ENCODE results near the gene DCLK2. TPM values are rescaled to one million over a fixed set of nuclear protein-coding genes. Genes with fewer than 3 reads are reported as not detected.

DCLK2 gene
- total and polyA plus RNA-seq, 2 donors (not counting 1 experiment from before 2014, with no cell fraction given) = 0.91 to 3.3 TPM

GRCh38 chr4:150232029-150232428 lies 153.8 kb downstream of the DCLK2 start:
- Histone ChIP-seq H3K27ac (ENCODE audit: low read length in 2 of 2) (no peak overlapping the region), H3K79me2 (ENCODE audit: control insufficient read depth, insufficient read depth, low read length) (no peaks in the 10 kb centered on the region), H3K36me3 (replicated peaks in 1 of 2; ENCODE audit: control extremely low read depth in 1 of 2, control insufficient read depth in 1 of 2, extremely low read depth in 1 of 2, insufficient read depth in 2 of 2, low read length in 1 of 2) (no peaks in the 10 kb centered on the region), H3K9me3 (ENCODE audit: control extremely low read depth in 1 of 3, control insufficient read depth in 2 of 3, insufficient read depth in 1 of 3, low read length in 2 of 3) (no peaks in the 10 kb centered on the region), H3K27me3 (replicated peaks in 1 of 4; ENCODE audit: control extremely low read depth in 1 of 4, control insufficient read depth in 3 of 4, insufficient read depth in 4 of 4, low read length in 3 of 4) (no peaks in the 10 kb centered on the region), H3K9ac (ENCODE audit: low read length) (no peak overlapping the region), H2AFZ (ENCODE audit: insufficient read depth, low read depth, low read length, poor library complexity, severe bottlenecking) (no peak overlapping the region), H3K4me2 (replicated peaks; ENCODE audit: low read depth, low read length, poor library complexity, severe bottlenecking) (no peak overlapping the region), H3K4me1 (ENCODE audit: control insufficient read depth in 2 of 2, insufficient read depth in 2 of 2, low read length in 2 of 2) (no peaks in the 10 kb centered on the region), H4K20me1 (ENCODE audit: control insufficient read depth, insufficient read depth, low read length, poor library complexity, severe bottlenecking) (no peaks in the 10 kb centered on the region), H3K4me3 (ENCODE audit: control extremely low read depth in 1 of 5, extremely low read depth in 1 of 5, insufficient read depth in 1 of 5, low read depth in 2 of 5, low read length in 4 of 5) (no peak overlapping the region)
- Mint-ChIP-seq H3K27me3 (peaks cover 11% of the 10 kb centered on the region), H3K27ac (no peak overlapping the region), H3K4me3 (no peak overlapping the region), H3K9me3 (ENCODE audit: insufficient read depth) (no peaks in the 10 kb centered on the region), H3K4me1 (no peaks in the 10 kb centered on the region)
- CTCF ChIA-PET = interaction anchor here (2.5 kb wide), 1 partner anchor 11 kb away, joined by 11 read pairs; no protein-coding TSS in a partner anchor
- ATAC-seq (ENCODE audit: low read depth) (no peak), DNase-seq (no peak)
- POLR2A ChIA-PET = no interaction called here
- 100% methylated on average over 1 of the region's 6 CpGs for WGBS (ENCODE audit: insufficient coverage)
- intact Hi-C loops (cut with micrococcal nuclease) = no loop called here
- TF ChIP-seq CTCF (IDR thresholded peaks at IDR 0.05) (no peak), EZH2 (IDR thresholded peaks at IDR 0.05; ENCODE audit: borderline replicate concordance, insufficient read depth, low read depth, low read length, poor library complexity, severe bottlenecking) (no peak)

- H3K9me3 Mint-ChIP-seq (ENCODE audit: insufficient read depth) = no peaks in the 10 kb centered on the region
These were observed 156.0 kb downstream of the DCLK2 start for GRCh38 chr4:150234246-150234645.

More at GRCh38 chr4:150234246-150234645, 156.0 kb downstream of the DCLK2 start:
- ChIA-PET CTCF (no interaction called here), POLR2A (no interaction called here)
- Histone ChIP-seq H3K9ac (ENCODE audit: low read length) (no peak overlapping the region), H3K27me3 (replicated peaks in 1 of 4; ENCODE audit: control extremely low read depth in 1 of 4, control insufficient read depth in 3 of 4, insufficient read depth in 4 of 4, low read length in 3 of 4) (no peaks in the 10 kb centered on the region), H2AFZ (ENCODE audit: insufficient read depth, low read depth, low read length, poor library complexity, severe bottlenecking) (no peak overlapping the region), H3K36me3 (replicated peaks in 1 of 2; ENCODE audit: control extremely low read depth in 1 of 2, control insufficient read depth in 1 of 2, extremely low read depth in 1 of 2, insufficient read depth in 2 of 2, low read length in 1 of 2) (no peaks in the 10 kb centered on the region), H4K20me1 (ENCODE audit: control insufficient read depth, insufficient read depth, low read length, poor library complexity, severe bottlenecking) (no peaks in the 10 kb centered on the region), H3K4me3 (ENCODE audit: control extremely low read depth in 1 of 5, extremely low read depth in 1 of 5, insufficient read depth in 1 of 5, low read depth in 2 of 5, low read length in 4 of 5) (no peak overlapping the region), H3K9me3 (ENCODE audit: control extremely low read depth in 1 of 3, control insufficient read depth in 2 of 3, insufficient read depth in 1 of 3, low read length in 2 of 3) (no peaks in the 10 kb centered on the region), H3K4me2 (replicated peaks; ENCODE audit: low read depth, low read length, poor library complexity, severe bottlenecking) (no peak overlapping the region), H3K79me2 (ENCODE audit: control insufficient read depth, insufficient read depth, low read length) (no peaks in the 10 kb centered on the region), H3K27ac (ENCODE audit: low read length in 2 of 2) (no peak overlapping the region), H3K4me1 (ENCODE audit: control insufficient read depth in 2 of 2, insufficient read depth in 2 of 2, low read length in 2 of 2) (no peaks in the 10 kb centered on the region)
- Mint-ChIP-seq H3K27me3 (no peaks in the 10 kb centered on the region), H3K4me1 (no peaks in the 10 kb centered on the region), H3K27ac (no peak overlapping the region), H3K4me3 (no peak overlapping the region)
- ATAC-seq (ENCODE audit: low read depth) (no peak), DNase-seq (no peak)
- 100% methylated on average over 2 of the region's 5 CpGs for WGBS (ENCODE audit: insufficient coverage)
- intact Hi-C loops (cut with micrococcal nuclease) = no loop called here
- TF ChIP-seq EZH2 (IDR thresholded peaks at IDR 0.05; ENCODE audit: borderline replicate concordance, insufficient read depth, low read depth, low read length, poor library complexity, severe bottlenecking) = no peak
- TF ChIP-seq CTCF (IDR thresholded peaks at IDR 0.05) = no peak
